ENCODE data around the gene ZBTB39.
"Not testable (repeated sequence)": the region's sequence is repeated elsewhere in the genome, so short reads cannot be mapped to it uniquely, and the experiment has no call there.

Gene ZBTB39, protein sequence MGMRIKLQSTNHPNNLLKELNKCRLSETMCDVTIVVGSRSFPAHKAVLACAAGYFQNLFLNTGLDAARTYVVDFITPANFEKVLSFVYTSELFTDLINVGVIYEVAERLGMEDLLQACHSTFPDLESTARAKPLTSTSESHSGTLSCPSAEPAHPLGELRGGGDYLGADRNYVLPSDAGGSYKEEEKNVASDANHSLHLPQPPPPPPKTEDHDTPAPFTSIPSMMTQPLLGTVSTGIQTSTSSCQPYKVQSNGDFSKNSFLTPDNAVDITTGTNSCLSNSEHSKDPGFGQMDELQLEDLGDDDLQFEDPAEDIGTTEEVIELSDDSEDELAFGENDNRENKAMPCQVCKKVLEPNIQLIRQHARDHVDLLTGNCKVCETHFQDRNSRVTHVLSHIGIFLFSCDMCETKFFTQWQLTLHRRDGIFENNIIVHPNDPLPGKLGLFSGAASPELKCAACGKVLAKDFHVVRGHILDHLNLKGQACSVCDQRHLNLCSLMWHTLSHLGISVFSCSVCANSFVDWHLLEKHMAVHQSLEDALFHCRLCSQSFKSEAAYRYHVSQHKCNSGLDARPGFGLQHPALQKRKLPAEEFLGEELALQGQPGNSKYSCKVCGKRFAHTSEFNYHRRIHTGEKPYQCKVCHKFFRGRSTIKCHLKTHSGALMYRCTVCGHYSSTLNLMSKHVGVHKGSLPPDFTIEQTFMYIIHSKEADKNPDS

DNA sequence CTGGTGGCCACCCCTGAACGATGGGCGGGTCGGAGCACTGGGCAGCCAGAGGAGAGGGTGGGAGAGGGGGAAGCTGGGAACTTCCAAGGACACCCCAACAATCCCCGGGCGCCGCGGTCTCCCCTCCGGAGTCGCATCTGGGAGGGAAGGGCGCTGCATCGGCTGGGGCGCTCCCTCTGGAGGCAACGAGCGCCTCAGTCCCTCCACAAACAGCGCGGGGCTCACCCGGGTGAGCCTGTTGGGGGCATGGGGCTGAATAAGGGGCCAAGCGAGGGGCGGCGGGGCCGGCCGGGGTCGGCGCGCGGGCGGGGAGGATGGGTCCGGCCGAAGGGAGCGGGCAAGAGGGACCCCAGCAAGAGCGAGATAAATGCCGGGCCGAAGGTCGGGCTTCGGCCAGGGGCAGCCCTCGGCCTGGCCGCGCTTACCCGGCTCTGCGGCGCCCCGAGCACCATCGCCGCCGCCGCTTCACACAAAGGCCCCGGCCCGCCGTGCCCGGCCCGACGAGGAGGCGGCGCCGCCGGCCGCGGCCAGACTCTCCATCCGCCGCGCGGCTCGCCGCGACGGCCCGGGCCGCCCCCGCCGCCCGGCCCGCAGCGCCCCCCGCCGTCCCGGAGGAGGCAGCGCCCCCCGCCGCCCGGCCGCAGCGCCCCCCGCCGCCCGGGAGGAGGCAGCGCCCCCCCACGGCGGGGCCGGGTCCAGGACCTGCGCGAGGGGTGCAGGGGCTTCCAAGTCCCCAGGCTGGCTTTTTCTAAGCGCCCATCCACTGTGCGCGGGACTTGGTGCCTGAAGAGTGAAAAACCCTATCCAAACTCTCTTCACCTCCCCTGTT lies at the start of gene ZBTB39:
Gene ZBTB39, minus strand, starts transcription at position 567 of the 829 bp plus-strand sequence. CDS start 1,629 bp downstream, outside the sequence.
- peak; percentile 64 for DNase-seq

DNA sequence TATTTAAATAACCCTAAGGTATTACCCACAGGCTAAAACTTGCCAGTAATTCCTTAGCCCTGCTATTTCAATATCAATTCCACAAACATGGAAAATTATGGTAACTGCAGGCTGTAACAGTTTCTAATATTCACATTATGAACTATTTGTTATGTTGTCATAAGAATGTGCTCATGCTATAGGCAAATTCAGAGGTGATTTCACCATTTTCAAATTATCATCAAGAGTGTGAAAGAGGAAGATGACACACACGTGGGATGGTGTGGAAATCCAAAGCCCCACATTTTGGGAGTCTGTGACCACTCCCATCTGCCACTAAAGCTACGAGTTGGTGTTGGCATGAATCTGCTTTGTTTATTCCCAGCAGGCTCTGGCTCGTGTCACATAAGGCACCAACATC lies 49.5 kb upstream of the ZBTB39 start:
- DNase-seq = no peak

DNA sequence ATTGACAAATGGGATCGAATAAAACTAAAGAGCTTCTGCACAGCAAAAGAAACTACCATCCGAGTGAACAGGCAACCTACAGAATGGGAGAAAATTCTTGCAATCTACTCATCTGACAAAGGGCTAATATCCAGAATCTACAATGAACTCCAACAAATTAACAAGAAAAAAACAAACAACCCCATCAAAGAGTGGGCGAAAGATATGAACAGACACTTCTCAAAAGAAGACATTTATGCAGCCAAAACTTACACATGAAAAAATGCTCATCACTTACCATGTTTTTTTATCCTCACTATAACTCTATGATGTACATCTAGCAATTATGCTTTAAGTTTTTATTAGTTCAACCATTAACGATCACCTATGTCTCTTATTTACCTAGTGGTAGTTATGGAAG lies 47.6 kb upstream of the ZBTB39 start:
- DNase-seq = not testable (repeated sequence)

DNA sequence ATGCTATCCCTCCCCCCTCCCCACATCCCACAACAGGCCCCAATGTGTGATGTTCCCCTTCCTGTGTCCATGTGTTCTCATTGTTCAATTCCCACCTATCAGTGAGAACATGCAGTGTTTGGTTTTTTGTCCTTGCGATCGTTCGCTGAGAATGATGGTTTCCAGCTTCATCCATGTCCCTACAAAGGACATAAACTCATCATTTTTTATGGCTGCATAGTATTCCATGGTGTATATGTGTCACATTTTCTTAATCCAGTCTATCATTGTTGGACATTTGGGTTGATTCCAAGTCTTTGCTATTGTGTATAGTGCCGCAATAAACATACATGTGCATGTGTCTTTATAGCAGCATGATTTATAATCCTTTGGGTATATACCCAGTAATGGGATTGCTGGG lies 46.8 kb upstream of the ZBTB39 start:
- not testable (repeated sequence) for DNase-seq

DNA sequence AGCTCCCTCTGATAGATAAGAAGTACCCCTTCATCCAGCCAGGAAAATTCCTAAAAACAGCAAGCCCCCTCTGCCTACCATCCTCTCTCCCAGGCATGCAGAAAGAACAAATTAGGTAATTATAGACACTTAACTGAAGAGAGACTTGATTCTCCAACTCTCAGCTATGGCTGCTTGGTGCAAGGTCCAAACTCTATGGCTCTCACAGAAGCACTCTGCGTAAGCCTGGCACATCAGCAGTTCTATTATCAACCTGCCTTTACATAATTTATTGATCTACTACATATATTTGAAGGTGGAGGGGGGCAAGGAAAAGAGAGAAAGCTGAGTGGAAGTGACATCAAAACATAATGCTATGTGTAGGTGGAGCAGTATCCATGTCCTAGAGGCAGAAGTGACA lies 44.7 kb upstream of the ZBTB39 start:
- no peak for DNase-seq

DNA sequence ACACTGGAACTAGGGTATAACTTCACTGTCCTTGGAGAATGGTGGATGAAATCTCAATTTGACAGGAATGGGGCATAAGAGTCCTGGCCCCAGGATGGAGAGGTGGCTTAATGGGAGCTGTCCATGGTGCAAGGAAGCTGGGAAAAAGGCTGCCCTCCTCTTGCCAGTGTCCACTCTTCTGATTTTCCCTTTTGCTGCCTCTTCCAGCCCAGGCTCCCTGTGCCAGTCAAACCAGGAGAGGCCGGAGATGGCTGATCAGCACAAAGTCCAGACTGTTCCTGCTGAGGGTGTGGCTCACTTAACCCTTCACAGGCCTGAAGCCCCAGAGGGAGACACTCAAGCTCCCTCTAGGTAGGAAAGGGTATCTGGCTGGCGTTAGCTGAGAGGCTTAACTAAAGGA lies 43.5 kb upstream of the ZBTB39 start, which contains the start of gene MYO1A:
Gene MYO1A, minus strand, starts transcription at position 240 of the 400 bp plus-strand sequence. CDS start 1,806 bp downstream, outside the sequence.
- no peak for DNase-seq

DNA sequence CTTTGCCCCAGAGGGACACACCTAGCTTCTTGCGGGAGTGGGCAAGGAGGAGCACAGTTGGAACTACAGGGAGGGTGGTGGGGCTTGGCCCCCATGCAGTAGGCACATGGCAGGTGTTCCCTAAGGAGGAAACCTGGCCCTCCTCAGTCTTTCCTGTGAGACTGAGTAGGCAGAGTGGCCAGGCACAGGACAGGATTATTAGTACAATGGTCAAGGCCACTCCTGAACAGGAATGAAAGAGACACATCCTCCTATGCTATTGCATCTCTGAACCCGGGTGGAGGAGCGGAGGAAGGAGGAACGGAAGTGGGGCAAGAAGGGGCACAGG lies 42.7 kb upstream of the ZBTB39 start:
- no peak for DNase-seq

DNA sequence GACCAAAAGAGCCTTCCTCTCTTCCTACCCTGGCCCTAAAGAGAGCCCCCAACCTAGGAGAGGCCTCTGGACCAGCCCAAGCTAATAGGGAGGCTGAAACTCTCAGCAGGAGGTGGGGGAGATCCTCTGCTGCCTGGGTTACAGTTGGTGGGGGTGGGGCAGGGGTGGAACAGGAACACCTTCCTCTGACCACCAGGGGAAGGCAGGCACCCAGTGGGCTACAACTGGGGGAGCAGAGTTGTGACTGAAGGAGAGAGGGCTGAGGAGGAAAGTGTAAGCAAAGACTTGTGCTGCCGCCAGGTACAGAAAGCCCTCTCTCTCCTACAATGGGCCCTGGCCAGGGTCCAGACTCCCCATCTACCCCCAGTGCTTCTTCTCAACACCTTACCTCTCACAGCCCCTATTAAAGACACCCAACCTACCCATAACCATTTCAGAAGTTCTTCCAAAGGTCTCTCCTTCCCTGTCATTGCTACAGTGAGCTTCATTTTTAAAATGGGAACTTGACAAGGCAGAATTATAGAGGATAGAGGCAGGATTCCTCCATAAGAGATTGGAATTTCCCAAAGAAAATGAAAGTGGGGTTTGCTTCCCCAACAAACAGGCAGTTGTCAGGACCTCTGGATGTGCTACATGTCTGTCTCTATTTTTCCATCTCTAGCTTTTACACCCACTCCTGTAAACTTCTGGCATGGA lies 42.2 kb upstream of the ZBTB39 start:
- no peak for DNase-seq

DNA sequence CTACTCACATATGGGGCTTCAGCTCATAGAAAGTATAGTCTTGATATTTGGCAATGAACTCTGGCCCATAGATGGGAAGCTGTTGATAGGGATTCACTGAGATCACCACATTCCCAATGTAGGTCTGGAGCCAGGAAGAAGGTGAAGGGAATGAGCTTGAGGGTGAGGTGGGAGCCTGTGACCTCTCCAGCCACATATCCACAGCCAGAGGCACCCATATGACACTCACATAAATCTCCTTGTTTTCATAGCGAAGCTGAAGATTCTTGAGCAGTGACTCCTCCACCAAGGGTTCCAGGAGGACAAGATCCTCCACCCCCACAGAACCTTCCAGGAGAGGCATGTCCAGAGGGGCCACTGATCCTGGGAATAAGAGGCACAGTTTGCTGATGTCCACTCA lies 41.6 kb upstream of the ZBTB39 start:
- DNase-seq = no peak

DNA sequence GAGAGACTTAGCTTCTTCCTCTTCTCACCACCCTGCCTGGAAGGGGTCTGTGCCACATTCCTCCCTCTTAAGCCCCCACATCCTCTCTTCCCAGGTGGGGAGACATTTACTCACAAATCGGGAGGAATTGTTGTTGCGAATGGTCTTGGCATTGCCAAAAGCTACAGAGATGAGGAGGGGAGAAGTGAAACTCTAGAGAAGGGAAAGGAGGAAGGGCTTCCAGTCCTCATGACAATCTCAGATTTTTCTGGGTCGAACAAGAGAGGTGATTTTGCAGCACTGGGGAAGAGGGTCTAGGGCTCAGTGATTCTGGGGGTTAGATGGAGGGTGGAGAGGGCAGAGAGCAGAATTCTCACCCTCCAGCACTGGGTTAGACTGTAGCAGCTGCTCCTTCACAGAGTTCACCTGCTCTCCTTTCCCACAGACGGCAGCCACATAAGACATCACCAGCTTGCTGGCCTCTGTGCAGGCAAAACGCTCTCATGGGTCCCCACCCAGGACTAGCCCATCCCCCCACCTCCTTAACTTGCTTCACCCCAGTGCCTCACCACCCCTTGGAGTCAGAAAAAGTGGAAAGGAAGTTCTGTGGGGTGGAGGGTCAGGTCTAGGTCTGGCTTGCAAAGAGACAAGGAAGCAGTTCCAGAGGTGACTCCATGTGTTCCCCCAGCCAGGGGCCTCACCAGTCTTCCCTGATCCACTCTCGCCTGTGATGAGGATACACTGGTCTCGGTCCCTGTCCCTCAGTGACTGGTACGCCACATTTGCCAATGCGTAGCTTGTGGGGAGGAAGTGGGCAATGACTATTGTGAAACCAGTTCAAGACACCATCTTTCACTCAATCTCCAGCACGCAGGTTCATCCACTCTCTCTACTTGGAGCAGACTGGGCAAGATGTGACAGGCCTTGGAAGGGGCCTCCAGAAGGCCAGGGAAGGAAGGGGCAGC lies 40.9 kb upstream of the ZBTB39 start:
- DNase-seq = no peak

DNA sequence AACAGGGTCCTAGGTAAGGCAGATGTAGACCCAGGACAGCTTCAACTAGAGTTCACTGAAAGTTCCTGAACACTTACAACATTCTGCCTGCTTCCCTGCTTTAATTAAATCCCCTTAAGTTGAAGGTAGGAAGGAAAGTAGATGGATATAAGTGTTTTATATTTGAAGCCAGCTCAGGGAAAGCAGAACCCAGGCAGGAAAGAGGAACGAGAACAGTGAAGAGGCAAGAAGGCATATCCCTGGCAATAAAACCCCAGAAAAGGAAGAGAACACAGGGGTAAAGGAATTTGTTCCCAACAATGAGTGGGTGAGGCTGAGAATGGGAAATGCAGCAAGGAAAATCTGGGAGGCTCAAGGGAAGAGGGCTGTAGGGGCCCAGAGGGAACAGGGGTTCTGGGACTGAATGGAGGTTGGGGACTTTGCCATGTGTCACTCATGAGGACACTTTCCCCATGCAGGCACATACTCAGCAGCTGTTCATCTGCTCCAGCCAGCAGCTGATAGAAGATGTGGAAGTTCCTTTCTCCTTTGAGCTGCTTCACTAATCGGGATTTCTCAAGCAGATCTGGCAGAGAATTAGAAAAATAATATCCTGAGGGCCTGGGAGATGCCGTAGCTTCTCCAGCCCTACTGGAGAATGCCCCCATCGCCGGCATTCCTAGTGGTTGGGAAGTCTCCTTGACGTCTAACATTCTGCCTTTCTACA lies 39.9 kb upstream of the ZBTB39 start:
- no peak for DNase-seq

DNA sequence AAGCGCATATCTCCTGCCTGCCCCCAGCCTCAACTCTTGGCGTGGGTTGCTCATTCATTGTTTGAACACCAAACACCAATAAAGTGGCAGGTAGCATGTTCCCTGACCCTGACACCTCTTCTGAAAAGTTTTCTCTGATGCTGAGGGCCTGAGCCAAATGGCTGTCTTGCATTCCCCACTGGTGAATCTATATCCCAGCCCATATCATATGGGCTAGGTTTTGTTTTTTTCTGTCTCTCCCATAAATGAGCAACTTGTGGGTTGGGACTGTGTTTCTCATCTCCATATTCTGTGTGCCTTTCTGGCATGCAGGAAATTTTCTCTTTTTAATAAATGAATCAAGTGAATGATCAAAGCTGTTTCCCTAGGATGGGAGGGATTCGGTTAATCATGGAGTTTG lies 38.5 kb upstream of the ZBTB39 start:
- DNase-seq = no peak

DNA sequence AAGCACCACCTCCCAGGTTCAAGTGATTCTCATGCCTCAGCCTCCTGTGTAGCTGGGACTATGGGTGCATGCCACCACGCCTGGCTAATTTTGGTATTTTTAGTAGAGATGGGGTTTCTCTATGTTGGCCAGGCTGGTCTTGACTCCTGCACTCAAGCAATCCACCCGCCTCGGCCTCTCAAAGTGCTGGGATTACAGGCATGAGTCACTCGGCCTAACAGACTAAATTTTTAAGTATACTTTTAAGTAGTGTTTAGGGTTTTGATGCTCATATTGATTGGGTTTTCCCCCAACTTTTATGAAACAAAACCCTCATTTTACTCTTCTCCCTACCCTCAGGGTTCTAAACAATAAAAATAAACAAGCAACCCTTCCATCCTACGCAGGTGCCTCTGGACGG lies 38.1 kb upstream of the ZBTB39 start:
- DNase-seq = no peak

DNA sequence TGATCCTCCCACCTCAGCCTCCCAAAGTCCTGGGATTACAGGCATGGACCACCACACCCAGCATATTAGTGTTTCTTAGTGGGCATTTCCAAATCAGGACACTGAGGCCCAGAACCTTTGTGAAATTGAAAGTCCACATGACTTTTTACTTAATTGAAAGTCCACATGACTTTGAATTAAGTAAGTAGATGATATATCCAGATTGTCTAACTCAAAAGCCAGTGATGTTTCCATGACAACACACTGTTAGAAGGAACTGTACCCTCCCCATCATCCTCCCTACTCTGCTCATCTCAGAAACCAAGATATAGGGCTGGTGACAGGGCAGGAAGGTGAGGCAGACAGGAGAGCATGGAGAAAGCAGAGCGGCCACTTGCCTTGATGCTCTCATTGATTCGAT lies 36.3 kb upstream of the ZBTB39 start:
- no peak for DNase-seq

DNA sequence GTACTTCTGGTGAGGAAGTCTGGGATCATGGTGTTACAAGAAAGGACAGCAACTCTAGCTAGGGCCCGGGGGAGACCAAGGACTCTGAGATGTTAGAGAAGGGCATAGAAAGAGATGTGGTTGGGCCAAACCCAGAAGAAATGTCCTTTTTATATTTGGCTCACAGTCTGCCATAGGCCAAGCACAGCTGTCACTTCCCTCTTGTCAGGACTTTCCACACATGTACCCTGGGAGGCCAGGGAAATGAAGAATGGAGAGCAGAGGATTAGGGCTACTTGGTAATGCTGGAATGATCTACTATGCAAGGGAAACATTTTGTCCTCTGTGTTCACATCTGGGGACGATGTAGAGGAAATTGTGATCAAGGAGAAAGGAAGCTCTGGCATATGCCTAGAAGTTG lies 34.4 kb upstream of the ZBTB39 start:
- no peak for DNase-seq

DNA sequence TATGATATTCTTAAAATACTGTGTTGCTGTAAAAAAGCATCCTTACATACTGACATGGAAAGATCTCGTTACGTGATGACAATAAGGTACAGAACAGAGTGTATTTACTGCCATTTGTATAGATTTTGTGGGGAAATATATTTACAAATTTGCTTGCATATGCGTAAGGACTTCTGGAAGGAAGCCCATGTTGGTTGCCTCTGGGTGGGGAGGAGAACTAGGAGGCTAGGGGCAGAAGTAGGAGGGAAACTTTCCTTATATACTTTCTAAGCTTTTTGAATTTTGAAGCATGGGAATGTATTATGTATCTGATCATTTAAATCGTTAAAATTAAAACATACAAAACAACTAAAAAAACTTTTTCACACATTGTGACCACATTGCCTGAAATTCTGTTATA lies 33.9 kb upstream of the ZBTB39 start:
- DNase-seq = no peak

DNA sequence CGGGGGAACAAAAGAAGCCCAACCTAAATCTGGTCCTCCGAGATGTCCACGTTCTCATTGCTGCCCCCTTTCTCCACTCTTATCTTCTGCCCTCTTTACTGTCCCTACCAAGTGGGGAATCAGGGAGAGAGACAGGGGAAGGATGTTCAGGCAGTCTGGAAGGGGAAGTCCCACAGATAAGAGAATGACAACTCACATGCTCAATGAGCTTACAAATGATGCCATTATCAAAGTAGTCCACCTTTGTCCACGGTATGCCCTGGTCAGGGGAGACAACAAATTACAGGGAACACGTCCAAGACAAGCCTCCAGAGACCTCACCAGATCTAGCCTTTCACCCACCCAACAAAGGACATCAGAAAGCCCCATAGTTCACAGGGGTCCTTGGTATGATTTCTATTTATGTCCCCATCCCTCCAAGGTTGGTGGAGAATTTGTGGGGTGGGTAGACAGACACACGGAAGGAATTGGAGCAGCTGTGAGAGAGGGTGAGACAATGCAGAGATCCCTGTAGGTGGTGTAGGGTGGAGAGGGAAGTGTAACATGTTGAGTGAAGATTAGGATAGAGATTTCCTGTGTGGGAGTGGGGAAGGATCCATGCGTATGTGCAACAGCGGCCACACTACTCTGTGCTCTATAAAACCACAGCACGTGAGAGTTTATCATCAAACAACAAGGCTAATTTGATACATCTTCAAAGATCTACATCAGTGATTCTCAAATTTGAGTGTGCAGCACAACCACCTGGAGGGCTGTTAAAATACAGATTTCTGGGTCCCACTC lies 32.9 kb upstream of the ZBTB39 start:
- no peak for DNase-seq

DNA sequence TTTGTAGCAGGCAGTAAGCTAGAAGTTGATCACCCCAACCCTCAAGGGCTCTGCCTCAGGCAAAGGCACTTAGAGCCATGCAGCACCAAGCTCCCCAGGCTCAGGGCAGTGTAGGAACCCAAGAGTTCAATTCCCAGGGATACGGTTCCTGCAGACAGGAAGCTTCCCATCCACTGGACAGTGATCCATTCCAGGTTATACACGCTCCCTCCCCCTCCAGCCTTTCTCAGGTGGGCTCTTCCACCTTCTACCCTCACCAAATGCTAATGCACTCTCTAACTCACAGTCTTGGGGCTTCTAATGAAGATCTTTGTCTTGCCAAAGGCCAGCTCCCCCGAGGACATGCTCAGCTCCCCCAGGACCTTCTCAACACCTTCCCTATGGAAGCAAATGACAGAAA lies 30.9 kb upstream of the ZBTB39 start:
- no peak for DNase-seq

DNA sequence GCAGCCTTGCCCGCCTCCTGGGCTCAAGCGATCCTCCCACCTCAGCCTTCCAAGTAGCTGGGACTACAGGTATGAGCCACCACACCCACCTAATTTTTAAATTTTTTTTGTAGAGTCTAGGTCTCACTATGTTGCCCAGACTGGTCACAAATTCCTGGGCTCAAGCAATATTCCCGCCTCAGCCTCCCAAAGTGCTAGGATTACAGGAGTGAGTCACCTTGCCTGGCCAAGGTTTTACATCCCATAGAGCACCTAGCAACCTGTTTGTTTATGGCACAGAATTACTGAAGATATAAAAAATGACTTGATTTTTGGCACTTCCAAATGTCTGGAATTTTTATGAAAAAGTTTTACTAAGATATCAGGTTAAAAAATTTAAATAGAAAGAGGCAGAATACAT lies 27.1 kb upstream of the ZBTB39 start:
- DNase-seq = no peak

DNA sequence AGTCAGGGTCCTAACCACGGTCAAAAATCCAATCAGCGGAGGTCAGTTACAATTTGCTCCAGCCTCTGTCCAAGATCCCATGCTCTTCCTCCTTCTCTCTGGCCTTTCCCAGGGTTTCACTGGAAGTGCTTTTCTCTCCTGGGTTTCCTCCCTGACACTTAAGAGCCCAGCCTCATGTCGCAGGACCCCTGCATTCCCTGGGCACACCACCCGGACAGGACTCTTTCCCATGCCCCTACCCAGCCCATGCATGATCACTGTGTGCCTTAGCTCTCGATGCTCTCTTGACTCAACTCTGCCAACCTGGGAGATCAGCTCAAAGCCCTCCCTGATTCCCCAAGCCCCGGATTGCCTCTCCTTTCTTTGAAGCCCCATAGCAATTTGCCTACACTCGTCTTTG lies 25.4 kb upstream of the ZBTB39 start:
- DNase-seq = no peak
